NOMO-1 treated with DMSO at 0.1 percent for 48 hours (cell line): ENCODE measurements around the gene THYN1.
"Not testable (repeated sequence)": the region's sequence is repeated elsewhere in the genome, so short reads cannot be mapped to it uniquely, and the experiment has no call there.

Source experiments
- DNase-seq: peaks from one replicate; lab custom pipeline; 2025; ENCODE audit not compliant: unreplicated experiment; lab: John Stamatoyannopoulos, UW

The THYN1 gene

DNA sequence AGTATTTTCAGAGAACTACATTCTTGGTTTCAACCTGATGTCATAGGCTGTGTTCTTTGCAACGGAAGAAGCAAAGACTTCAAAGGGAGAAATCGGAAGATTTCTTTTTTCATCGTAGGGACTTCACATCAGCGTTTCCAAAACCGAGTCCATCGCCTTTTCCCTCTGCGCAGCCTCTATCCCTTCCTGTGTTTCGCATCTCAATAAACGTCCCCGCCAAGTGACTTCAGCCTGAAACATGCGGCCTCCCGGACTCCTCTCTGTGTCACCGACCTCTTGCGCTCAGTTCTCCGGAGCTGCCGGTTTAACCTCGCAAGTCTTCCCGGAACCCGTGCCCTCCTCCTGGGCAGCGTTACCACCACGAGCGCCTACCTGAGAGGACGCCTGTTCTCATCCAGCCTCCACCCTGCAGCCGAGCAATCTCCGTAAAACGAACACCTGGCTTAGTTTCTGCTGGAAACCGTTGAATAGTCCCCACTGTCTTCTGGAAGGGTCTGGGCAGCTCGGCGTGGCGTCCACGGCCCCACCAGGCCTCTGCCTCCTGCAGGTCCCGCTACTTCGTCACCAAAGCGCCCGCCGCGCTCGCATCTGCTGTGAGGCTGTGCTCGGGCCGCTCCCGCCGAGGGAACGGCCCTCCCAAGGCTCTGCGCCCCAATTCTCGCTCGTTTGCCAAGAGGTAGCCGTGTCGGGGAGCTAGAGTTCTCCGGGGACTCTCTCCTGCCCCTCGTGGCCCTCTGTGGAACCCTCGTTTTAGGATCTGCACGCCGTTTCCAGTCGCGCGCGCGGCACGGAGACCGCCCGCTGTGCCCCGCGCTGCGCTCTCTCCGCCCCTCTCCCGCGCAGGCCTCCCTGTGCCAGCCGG is 22.6 kb upstream of the THYN1 start, which contains the start of gene GLB1L3:
Gene GLB1L3, plus strand, starts transcription at position 846 of the 862 bp plus-strand sequence. CDS start 362 bp downstream, outside the sequence.
- peak; percentile 25 for DNase-seq

DNA sequence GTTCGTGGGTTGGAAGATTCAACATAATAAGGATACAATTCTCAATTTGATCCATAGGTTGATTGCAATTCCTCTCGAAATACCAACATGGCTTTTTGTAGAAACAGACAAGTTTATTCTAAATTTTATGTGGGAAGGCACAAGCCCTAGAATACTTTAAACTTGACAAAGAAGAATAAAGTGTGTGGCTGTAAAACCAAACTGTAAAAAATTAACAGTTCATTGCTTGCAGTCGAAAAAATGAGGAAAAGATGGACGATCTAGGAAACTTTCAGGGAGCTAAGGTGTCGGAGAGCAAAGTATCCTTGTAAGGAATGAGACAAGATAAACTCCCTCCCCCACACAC is 22.0 kb upstream of the THYN1 start:
- no peak for DNase-seq

DNA sequence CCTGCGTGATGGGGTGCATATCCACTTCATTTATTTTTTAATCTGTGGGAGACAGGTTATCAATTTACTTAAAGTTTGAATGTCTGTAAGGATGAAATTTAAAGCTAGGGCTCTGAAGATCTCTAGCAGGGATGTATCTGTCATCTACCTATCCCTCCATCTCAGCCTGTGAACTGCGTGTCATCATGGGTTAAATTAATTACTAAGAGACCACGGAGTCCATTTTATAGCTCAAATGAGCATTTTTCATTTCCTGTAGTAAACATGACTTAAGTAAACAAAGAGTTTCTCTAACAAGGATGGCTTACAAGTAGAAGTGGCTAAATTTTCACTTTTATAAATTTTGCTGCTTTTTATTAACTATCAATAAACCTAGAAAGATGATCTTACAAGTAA is 20.2 kb upstream of the THYN1 start:
- DNase-seq, result no peak

DNA sequence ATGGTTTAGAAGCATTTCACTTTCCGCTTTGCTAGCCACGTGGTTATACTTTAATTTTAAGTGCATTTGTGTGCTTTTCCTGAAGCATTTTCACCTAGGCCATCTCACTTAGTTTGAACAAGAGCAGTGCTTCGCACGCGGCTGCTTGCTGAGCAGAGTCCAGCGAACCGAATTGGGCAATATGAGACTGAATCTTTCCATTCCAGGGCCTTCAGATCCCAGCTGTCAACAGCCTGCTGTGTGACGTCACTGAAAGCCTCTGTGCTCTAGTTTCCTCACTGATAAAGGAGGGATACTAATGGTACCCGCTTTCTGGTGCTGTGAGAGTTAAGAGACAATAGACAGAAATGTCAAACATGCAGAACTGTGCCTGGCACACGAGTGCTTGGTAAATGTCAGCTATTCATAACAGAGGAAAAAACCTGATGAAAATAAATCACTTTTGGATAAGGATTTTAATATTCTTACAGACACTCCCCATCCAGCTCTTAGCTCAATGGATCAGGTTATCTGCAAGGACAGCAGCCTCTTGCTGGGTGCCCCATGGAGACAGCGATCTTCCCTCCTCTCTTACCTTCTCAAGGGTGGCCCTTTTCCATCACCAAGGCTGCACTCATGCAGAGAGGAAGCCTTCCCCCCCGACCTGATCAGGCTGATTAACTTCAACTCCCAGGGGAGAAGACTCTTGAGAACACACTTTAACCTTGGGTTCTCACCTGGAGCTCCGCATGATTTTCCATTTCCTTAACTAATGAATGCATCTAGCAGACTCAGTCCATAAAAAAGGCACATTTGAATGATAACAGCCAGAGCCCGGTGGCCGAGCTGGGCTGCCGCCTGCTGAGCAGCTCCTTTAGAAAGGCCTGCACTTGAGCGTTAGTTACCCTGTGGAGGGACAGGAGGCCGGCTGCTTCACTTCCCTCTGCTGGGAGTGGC is 19.5 kb upstream of the THYN1 start:
- DNase-seq, result no peak

DNA sequence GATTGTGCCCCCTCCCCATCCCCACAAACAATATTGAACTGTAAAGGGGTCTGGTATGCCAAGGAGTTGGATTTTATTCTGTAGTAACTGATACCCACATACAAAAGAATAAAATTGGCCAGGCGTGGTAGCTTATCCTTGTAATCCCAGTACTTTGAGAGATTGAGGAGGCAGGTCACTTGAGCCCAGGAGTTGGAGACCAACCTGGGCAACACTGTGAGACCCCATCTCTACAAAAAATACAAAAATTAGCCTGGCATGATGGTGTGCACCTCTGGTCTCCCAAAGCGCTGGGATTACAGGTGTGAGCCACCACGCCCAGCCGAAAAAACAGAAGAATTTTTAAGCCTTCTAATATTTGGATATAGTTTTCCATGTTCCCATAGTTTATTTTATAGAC is 18.8 kb upstream of the THYN1 start:
- no peak for DNase-seq

DNA sequence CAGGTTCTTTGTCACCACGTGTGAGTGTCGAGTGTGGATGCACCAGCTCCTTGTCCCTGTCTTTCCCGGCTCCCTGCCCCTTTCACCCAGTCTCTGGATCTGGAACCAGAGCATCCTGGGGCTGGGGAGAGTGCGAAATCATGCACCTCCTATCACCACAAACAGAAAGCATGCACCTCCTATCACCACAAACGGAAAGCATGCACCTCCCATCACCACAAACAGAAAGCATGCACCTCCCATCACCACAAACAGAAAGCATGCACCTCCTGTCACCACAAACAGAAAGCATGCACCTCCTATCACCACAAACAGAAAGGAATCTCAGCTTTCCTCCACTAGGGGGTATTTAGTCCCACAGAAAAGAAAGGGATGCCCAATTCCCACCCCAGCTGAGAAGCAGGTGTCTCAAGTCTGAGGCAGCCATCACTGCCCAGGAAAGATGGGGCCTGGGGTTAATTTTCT is 17.1 kb upstream of the THYN1 start:
- DNase-seq, result no peak

DNA sequence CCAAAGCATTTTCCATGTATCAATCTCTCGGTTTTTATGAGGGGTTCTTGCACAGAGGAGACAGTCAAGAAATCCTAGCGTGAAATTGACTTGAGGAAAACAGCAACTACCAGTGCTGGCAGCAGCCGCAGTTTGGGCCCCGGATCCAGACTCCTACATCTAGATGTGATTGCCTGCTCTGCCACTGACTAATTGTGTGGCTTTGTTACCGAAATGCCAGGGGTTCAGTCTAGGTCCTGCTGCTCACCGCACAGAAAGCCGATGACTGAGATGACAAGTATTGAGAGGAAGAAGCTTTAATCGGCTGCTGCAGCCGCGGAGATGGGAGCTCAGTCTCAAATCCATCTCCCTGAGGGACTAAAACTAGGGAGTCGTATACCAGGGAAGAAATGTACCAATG is 14.8 kb upstream of the THYN1 start:
- no peak for DNase-seq

DNA sequence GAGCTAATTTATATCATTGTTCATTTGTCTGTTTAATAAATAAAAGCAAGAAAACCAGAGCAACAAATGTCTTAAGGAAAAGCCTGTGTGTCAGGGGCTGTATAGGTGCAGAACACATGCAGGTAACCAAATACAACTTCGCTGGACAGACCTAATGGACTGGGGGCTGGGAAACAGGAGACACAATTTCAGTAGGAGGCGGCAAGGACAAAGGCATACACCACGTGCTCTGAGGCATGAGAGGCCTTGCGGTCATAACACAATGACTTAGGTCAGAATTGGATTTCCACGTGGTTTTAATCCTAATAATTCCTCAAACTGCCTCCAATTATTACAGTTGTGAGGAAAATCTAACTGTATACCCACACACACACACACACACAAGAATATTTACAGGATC is 14.3 kb upstream of the THYN1 start:
- DNase-seq, result no peak

DNA sequence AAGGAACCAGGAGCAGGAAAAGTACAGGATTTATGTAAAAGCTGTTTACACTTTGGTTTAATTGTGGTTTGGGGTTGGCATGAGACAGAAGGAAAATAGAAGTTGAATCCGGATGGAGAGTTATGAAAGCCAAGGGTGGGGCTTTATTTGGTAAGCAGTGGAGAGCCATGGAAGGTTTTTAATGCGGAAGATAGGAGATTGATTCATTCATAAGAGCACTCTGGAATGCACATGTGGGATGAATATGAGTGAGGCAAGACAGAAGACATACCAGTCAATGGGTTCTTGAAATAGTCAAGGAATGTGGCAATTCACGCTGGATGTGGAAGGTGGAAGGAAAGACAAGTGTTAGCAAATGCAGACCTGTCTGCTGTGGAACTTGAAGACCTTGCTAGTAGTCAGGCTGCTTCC is 13.7 kb upstream of the THYN1 start:
- DNase-seq, result peak; percentile 81

DNA sequence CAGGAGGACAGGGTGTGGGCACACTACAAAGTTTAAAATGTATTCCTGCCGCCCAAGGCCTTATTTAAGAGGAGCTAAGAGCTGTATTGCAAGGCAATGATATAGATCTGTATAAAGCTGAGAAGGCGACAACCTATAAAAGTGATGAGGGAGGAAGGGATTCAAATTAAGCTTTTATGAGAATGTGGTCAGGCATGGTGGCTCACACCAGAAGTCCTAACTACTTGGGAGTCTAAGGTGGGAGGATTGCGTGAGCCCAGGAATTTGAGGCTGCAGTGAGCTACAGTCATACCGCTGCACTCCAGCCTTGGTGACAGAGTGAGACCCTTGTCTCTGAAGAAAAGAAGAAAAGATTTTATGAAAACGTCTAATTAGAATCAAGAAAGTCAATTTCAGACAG is 13.3 kb upstream of the THYN1 start:
- peak; percentile 44 for DNase-seq

DNA sequence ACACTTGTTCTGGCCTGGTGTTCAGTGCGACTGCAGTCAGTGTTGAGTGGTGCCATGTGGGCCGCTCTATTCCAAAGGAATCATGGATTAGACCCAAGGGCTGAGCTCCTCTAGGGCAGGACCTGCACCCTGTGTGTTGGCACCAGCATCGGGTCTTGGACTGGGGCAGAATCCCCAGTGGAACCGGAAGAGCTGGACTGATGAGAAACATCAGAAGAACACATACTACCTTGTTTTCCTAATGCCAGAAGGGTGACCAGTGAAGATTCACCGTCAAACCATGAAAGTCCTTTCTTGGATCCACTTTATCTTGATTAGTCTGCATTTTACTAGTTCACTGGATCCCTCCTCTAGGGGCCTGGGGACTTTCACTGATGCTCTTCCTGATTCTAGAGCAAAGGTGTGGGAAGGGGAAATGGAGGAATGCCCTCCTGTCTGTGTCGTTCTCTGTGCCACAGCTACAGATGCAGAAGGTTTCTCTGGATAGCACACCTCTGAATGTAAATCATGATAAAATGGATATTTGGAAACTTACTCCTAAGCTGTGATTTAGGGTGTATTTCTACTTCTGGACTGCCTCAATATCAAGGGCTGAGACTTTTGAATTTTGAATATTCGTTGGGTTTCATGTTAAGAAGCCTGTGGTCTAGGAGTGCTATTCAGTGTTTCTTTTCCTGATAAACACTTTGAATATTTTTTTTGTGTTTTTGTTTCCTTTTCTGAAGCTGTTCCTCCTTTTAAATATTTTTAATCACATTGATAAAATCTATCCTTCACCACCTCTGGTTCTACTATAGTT is 12.0 kb upstream of the THYN1 start:
- no peak for DNase-seq

DNA sequence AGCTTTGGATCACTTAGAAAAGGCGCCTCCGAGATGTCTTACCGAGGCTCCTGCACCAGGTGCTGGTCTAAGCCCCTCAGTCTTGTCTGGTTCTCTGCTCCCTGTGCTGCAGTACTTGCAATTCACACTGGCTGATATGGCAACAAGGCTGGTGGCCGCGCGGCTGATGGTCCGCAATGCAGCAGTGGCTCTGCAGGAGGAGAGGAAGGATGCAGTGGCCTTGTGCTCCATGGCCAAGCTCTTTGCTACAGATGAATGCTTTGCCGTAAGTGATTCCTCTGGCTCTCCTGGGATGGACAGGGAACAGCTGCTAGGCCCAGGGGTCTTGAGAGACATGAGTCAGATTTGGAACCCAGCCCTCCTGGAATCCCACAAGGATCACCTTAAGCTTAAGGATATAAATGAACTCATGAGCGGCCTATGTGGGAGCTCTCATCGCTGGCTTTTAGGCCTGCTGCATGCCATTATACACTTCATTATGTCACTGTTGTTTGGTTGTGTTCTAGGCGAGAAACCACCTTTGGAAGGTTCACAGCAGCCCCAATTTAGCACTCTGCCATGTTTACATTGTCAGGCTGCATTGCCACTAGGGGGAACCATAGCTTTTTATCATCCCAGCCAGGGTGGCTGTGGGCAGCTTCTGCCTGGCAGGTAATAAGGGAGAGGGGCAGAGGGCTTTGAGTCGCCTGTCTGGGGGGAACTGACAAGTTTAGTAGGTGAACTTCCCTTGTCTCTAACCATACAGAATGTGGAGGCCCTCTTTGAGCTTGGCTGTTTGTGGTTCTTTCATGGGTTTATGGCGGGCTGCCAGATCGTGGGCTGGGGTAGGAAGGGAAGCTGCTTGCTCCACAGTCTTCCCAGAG is 8.7 kb upstream of the THYN1 start:
- DNase-seq, result no peak

DNA sequence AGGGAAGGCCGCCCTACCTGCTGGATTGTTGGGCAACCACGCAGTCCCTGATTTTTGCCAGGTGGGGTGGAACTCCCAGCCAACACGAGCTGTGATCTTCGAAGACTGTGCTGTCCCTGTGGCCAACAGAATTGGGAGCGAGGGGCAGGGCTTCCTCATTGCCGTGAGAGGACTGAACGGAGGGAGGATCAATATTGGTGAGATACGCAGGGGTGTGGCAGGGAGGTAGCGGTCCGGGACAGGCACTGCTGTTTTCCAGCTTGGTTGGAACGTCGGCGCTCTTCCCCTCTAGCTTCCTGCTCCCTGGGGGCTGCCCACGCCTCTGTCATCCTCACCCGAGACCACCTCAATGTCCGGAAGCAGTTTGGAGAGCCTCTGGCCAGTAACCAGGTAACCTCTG is 7.8 kb upstream of the THYN1 start:
- no peak for DNase-seq

DNA sequence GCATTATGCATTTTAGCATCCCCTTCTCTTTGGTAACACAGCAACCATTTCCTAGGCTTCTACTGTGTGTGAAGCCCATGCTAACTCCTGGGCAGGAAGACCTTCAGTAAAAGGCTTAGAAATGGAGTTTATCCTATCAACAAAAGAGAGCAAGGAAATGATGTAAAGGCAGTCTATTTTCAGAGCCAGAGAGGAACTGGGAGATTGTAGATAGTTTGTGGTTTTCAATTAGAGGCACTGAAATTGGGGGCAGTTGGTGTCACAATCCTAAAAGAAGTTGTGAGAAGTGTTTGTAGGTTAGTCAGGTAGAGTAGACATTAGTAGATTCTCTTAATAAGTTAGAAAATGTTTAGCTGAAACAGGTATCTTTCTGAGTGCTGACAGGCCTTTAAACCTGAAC is 7.4 kb upstream of the THYN1 start:
- peak; percentile 96 for DNase-seq

DNA sequence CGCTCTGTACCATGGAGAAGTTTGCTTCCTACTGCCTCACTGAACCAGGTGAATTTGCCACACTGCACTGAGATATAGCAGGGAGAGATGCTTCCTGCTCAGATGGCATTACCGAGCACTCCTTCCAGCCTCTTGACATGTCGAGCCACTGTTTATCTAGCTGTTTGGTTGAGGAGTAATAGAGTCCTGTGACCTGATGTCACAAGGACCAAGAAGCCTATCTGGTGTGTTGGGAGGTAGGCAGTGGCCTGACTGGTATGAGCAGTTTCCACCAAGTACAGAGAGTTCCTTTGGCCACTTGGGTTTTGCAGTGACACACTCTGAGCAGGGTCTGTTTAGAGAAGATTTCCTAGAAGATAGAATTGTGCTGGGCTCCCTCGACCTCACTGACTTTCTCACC is 5.4 kb upstream of the THYN1 start:
- DNase-seq, result no peak

DNA sequence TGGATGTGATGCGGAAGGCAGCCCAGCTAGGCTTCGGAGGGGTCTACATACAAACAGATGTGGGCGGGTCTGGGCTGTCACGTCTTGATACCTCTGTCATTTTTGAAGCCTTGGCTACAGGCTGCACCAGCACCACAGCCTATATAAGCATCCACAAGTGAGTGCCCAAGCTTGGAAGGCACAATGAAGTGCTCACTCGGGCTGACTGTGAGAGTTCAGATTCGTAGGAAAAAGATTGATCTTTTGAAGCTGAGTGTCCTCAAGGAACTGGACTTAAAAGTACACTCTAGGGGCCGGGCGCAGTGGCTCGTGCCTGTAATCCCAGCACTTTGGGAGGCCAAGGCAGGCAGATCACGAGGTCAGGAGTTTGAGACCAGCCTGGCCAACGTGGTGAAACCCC is 3.9 kb upstream of the THYN1 start:
- no peak for DNase-seq

DNA sequence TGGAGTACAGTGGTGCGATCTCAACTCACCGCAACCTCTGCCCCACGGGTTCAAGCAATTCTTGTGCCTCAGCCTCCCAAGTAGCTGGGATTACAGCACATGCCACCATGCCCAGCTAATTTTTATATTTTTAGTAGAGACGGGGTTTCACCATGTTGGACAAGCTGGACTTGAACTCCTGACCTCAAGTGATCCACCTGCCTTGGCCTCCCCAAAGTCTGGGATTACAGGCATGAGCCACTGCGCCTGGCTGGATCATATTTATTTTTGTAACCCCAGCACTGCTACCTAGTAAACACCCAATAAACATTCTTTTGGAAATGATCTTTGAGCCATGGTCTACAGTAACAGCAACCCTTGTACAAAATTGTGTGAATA is 2.0 kb upstream of the THYN1 start:
- not testable (repeated sequence) for DNase-seq

DNA sequence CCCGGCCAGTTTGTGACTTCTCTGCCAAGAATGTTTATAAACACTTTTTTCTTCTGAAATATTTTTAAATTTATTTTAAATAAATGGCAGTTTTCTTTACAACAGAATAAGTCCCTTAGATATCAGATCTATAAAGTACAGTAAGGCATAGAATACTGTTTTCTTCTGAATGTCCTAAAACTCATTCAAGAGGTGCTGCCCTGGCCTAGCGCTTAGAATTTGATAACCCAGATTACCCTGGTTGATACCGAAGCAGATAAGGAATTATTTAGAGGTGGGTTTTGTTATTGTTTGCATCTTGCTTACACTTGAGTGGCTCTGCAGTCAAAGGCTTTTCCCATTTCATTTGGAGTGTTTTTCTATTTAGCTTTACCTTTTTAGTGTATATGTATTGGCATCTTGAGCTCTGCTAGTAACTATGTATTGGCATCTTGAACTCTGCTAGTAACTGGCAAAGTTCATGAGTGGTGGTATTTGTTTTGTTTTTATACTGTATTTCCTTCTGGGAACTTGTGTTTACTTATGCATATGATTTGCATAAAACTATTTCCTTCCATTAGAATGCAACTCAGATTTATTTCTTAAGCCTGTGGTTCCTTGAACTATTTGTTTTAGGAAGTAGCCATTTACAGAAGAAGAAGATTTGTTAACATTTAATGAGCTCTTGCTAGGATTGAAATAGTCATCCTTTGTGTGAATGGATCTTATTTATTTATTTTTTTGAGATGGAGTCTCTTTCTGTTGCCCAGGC is 1.5 kb upstream of the THYN1 start:
- peak; percentile 48 for DNase-seq

DNA sequence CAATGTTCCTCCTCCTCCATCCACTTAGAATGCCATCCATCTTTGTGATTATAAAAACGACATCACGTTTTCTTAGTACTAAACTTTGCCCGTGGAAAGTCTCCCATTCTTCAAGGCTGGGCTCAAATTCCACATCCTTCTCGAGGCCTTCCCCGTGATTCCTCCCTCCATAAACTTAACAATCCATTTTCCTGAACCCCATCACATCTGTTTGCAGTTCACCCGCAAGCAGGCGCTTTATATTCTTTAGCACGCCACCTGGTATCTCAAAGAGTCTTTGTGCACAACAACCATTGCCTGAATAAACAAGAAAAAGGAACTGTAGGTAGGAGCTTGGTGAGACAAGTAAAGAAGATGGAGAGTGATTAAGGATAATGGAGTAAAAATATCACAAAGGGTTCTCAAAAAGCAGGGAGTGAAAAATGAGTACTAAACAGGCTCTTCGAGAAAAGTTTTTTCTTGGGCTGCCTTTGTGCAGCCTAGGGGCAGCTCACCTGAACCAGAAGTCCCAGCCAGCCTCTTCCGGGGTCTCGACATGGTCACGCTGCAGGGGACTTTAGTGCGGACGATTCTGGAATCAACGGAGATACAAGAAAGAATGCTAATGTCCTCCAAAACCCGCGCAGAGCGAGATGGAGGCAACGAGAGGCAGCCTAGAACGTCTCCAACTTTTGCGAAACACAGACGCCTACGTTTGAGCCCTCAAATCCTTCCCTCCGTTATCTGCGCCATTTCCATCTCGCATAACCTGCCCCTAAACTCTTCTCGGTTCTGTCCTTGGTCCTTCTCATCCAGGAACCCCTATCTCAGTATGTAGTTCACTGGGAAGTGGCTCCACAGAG is 585 bp downstream of the THYN1 start:
- DNase-seq, result peak; percentile 46
